Measurements from ENCODE around the gene TEFM.
"Not testable (repeated sequence)": the region's sequence is repeated elsewhere in the genome, so short reads cannot be mapped to it uniquely, and the experiment has no call there.

The TEFM gene

DNA sequence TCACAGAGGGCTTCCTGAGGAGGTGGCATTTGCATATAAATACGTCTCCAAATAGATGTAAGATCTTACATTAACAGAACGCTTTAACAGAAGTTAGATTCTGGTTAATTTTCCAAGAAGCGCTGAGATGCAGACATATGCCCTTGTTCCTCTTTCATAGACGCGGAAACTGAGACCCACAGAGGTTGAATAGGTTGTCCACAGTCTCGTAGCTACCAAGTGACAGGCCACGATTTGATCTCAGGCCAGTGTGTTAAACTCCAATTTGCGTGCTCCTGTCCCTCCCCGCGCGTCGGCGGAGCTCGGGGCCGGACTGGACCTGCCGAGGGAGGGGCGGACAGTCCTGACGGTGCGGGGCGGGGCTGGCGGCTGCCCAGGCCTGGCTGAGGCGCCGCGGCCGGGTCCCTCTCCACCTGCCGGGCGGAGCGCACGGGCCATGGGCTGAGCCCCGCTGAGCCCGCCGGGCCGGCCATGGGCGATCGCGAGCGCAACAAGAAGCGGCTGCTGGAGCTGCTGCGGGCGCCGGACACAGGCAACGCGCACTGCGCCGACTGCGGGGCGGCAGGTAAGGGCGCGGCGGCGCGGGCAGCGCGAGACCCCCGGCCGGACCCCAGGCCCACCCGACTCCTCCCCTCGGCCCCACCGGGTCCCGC lies 15.6 kb upstream of the TEFM start, which contains the start of gene ADAP2:
Gene ADAP2, plus strand, starts transcription at position 402 of the 653 bp plus-strand sequence. Its CDS starts 70 bp downstream, at position 472.
- DNase-seq (ENCODE audit: insufficient read length, low spot score) (peak; percentile 51), FAIRE-seq (peak; percentile 85)
- peak; percentile 37 for TF ChIP-seq SPI1 (IDR thresholded peaks at IDR 0.05; ENCODE audit: low read depth, low read length)
- TF ChIP-seq POLR2A (IDR thresholded peaks at IDR 0.05; ENCODE audit: low read depth, low read length): no peak
- TF ChIP-seq POLR2AphosphoS5 (IDR thresholded peaks at IDR 0.05; ENCODE audit: low read depth, low read length): no peak
- no peak for TF ChIP-seq TAF1 (IDR thresholded peaks at IDR 0.05; ENCODE audit: low read depth, low read length)
- no peak for TF ChIP-seq PAX5 (IDR thresholded peaks at IDR 0.05; ENCODE audit: insufficient read depth, low read length, severe bottlenecking)
- no peak for TF ChIP-seq POU2F2 (IDR thresholded peaks at IDR 0.05; ENCODE audit: low read depth, low read length)

DNA sequence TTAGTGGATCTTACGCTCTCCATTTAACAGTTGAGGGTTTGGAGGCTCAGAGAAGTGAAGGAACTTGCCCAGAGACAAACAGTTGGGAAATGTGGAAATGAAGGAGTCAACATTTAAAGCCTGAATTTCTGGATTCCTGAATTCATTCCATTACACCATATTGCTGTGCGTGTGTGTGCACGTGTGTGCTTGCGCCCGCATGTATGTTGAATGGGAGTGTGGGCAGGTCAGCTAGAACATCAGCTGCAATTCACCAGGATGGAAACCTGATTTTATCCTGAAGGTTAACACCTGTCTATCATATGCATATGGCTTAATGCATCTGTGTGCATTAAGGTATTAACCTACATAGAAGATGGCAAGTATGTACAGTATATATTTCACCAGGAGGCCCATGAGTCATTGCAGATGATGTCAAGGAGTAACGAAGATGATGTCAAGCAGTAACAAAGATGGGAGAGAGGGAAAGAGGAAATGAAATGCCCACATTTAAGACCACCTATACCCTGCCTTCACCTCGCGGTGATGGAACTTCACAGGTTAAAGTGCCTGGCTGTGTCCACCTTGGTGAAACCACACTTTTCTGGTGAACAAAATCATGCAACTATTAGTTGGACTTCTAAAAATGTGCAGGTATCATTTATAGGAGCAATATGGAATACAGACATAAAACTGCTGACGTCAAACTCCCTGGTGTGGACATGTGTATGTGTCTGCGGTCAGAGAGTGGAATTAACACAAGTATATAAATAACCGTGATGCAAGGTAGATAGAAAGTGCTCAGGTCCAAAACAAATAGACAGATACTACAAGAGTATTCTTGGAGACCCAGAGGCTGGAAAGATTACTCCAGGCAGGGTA lies 14.9 kb upstream of the TEFM start:
- TF ChIP-seq TAF1 (IDR thresholded peaks at IDR 0.05; ENCODE audit: low read depth, low read length) (no peak), POLR2A (IDR thresholded peaks at IDR 0.05; ENCODE audit: low read depth, low read length) (no peak), POLR2AphosphoS5 (IDR thresholded peaks at IDR 0.05; ENCODE audit: low read depth, low read length) (no peak), SPI1 (IDR thresholded peaks at IDR 0.05; ENCODE audit: low read depth, low read length) (peak; percentile 54), PAX5 (IDR thresholded peaks at IDR 0.05; ENCODE audit: insufficient read depth, low read length, severe bottlenecking) (no peak)
- no peak for DNase-seq (ENCODE audit: insufficient read length, low spot score)
- FAIRE-seq: peak; percentile 64

DNA sequence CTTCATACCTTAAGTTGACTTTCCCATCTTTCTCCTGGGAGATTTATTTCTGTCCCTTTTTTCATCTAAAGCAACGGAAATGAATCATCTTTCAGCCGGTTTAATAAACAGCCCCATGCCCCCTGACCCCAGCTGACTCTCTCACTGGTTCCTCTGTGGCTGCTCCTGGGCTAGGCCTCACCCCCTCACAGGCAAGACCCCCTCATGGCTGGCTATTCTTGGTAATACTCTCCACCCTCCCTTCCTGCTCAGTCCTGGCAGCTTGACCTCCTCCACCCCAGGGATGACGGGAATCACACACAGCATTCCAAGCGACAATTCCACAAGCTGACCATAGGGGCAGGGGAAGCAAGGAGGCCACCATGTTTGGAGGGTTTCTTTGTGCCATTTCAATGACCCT lies 14.2 kb upstream of the TEFM start:
- FAIRE-seq (no peak), DNase-seq (ENCODE audit: insufficient read length, low spot score) (no peak)
- TF ChIP-seq POU2F2 (IDR thresholded peaks at IDR 0.05; ENCODE audit: low read depth, low read length) (no peak), POLR2A (IDR thresholded peaks at IDR 0.05; ENCODE audit: low read depth, low read length) (no peak), TAF1 (IDR thresholded peaks at IDR 0.05; ENCODE audit: low read depth, low read length) (no peak), POLR2AphosphoS5 (IDR thresholded peaks at IDR 0.05; ENCODE audit: low read depth, low read length) (no peak), SPI1 (IDR thresholded peaks at IDR 0.05; ENCODE audit: low read depth, low read length) (no peak), PAX5 (IDR thresholded peaks at IDR 0.05; ENCODE audit: insufficient read depth, low read length, severe bottlenecking) (no peak)

DNA sequence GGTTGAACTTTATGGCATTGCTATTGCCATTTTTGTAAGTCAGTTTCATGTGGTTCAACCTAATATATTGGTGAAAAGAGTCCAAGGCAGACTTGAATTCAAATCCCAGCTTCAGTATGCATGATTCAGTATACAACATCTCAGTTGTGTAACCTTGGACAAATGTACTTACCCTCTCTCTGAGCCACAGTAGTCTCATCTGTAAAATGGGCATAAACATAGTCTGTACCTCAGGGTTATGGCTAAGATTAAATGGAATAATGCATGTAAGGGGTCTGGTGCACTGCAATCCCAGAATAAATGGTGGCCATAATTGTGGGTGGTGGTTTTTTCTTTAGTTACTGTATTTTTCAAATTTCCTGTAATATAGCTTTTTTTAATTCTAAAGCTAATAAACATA lies 11.0 kb upstream of the TEFM start:
- TF ChIP-seq POLR2A (IDR thresholded peaks at IDR 0.05; ENCODE audit: low read depth, low read length) (no peak), PAX5 (IDR thresholded peaks at IDR 0.05; ENCODE audit: insufficient read depth, low read length, severe bottlenecking) (no peak), TAF1 (IDR thresholded peaks at IDR 0.05; ENCODE audit: low read depth, low read length) (no peak), SPI1 (IDR thresholded peaks at IDR 0.05; ENCODE audit: low read depth, low read length) (no peak), POLR2AphosphoS5 (IDR thresholded peaks at IDR 0.05; ENCODE audit: low read depth, low read length) (no peak), POU2F2 (IDR thresholded peaks at IDR 0.05; ENCODE audit: low read depth, low read length) (no peak)
- FAIRE-seq (no peak), DNase-seq (ENCODE audit: insufficient read length, low spot score) (no peak)

DNA sequence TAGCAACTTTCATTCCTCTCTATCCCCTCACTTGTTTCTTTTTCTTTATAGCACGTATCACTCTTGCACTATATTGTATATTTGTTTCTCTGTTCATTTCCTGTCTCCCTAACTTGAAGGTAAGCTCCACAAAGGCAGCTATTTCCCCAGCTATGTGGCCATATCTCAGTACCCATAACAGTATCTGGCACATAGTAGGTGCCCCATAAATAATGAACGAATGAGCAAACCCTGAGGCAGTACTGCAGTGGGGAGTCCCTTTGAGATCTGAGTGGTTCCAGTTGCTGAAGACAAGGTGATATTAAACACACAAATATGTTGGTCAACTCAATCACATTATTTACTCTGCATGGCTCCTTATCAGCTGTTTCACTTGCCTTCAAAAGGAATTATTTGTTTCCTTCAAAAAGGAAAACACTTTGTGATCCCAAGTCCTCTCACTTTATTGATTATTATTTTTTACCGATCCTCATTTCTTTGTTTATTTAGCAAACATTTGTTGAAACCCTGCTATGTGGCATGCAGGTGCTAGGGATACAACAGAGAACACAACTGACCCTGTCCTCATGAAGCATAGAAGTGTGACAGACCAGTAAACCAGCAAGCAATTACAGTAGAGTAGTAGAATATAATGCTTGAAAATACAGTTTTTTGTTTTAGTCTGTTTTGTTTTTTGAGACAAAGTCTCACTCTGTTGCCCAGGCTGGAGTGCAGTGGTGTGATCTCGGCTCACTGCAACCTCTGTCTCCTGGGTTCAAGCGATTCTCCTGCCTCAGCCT lies 10.0 kb upstream of the TEFM start:
- no peak for FAIRE-seq
- TF ChIP-seq SPI1 (IDR thresholded peaks at IDR 0.05; ENCODE audit: low read depth, low read length): no peak
- no peak for TF ChIP-seq POU2F2 (IDR thresholded peaks at IDR 0.05; ENCODE audit: low read depth, low read length)
- TF ChIP-seq PAX5 (IDR thresholded peaks at IDR 0.05; ENCODE audit: insufficient read depth, low read length, severe bottlenecking): no peak
- no peak for TF ChIP-seq POLR2A (IDR thresholded peaks at IDR 0.05; ENCODE audit: low read depth, low read length)
- no peak for TF ChIP-seq POLR2AphosphoS5 (IDR thresholded peaks at IDR 0.05; ENCODE audit: low read depth, low read length)
- TF ChIP-seq TAF1 (IDR thresholded peaks at IDR 0.05; ENCODE audit: low read depth, low read length): no peak

GRCh38 chr17:30913955-30914354 lies 7.9 kb upstream of the TEFM start:
- DNase-seq (ENCODE audit: insufficient read length, low spot score) (no peak), FAIRE-seq (peak; percentile 73)
- TF ChIP-seq SPI1 (IDR thresholded peaks at IDR 0.05; ENCODE audit: low read depth, low read length) (no peak), POU2F2 (IDR thresholded peaks at IDR 0.05; ENCODE audit: low read depth, low read length) (no peak), POLR2AphosphoS5 (IDR thresholded peaks at IDR 0.05; ENCODE audit: low read depth, low read length) (no peak), PAX5 (IDR thresholded peaks at IDR 0.05; ENCODE audit: insufficient read depth, low read length, severe bottlenecking) (no peak), TAF1 (IDR thresholded peaks at IDR 0.05; ENCODE audit: low read depth, low read length) (no peak), POLR2A (IDR thresholded peaks at IDR 0.05; ENCODE audit: low read depth, low read length) (no peak)

More for the DNA sequence above, 10.0 kb upstream of the TEFM start:
- DNase-seq (ENCODE audit: insufficient read length, low spot score): no peak

DNA sequence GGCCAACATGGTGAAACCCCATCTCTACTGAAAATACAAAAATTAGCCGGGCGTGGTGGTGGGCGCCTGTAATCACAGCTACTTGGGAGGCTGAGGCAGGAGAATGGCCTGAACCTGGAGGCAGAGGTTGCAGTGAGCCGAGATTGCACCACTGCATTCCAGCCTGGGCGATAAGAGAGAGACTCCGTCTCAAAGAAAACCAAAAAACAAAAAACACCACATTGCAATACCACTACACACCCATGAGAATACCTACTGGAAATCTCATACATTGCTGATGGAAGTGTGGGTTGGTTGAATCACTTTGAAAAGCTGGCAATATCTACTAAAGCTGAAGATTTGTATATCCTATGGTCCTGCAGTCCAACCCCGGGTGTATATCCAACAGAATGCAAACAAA lies 4.1 kb upstream of the TEFM start:
- FAIRE-seq; DNase-seq (ENCODE audit: insufficient read length, low spot score): not testable (repeated sequence)

DNA sequence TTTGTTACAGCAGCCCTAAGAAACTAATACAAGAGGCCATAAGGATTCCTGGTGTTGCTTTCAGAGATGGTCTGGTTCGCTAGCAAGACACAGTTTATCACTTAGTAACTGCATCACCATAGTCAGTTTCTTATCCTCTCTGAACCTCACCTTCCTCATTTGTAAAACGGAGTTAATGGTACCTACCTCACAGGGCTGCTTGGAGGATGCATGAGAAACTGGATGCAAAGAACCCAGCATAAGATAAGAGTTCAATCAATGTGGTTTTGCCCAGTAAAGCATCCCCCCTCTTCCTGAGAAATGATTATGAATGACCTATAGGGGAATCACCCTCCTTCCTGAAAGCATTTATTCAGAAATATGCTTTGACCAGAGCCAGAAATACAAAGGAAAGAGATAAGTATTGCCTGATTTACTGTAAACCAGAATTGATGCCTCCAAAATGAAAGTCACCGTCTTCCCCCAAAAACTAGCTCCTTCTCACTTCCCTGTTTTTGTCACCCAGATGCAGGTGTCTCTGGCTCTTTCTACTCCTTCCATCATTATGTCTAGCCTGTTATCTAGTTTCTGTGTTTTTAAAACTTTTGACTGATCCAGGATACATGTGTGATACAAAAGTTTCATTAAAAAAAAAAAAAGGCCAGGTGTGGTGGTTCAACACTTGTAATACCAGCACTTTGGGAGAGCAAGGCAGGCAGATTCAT lies 2.8 kb upstream of the TEFM start:
- DNase-seq (ENCODE audit: insufficient read length, low spot score) (no peak), FAIRE-seq (peak; percentile 55)
- TF ChIP-seq POU2F2 (IDR thresholded peaks at IDR 0.05; ENCODE audit: low read depth, low read length): no peak
- TF ChIP-seq SPI1 (IDR thresholded peaks at IDR 0.05; ENCODE audit: low read depth, low read length): peak; percentile 85

GRCh38 chr17:30905742-30906100 lies 317 bp downstream of the TEFM start:
- no peak for TF ChIP-seq SPI1 (IDR thresholded peaks at IDR 0.05; ENCODE audit: low read depth, low read length)
- TF ChIP-seq POU2F2 (IDR thresholded peaks at IDR 0.05; ENCODE audit: low read depth, low read length): no peak
- no peak for TF ChIP-seq POLR2A (IDR thresholded peaks at IDR 0.05; ENCODE audit: low read depth, low read length)
- no peak for TF ChIP-seq PAX5 (IDR thresholded peaks at IDR 0.05; ENCODE audit: insufficient read depth, low read length, severe bottlenecking)
- no peak for TF ChIP-seq TAF1 (IDR thresholded peaks at IDR 0.05; ENCODE audit: low read depth, low read length)
- no peak for TF ChIP-seq POLR2AphosphoS5 (IDR thresholded peaks at IDR 0.05; ENCODE audit: low read depth, low read length)
- DNase-seq (ENCODE audit: insufficient read length, low spot score) (no peak), FAIRE-seq (no peak)

Data from GM12891 (cell line).